Karpas-422 (cell line): ENCODE results near the gene PRDM16. TPM values are rescaled to one million over a fixed set of nuclear protein-coding genes. Genes with fewer than 3 reads are reported as not detected.

Source experiments
- DNase-seq: peaks from one replicate; pipeline ENCODE4 v3.0.0-alpha.2; 2015
- H2AFZ ChIP-seq: fragments of 200-600 bp; sonication (generic); 2 replicates; pipeline ENCODE4 v1.6.1; 2014; ENCODE audit warnings: antibody characterized with exemption, low read length, mixed read lengths
- H3K27ac ChIP-seq: fragments of 200-600 bp; sonication (generic); 2 replicates; pipeline ENCODE4 v1.5.1; 2014; ENCODE audit warnings: mild to moderate bottlenecking, low read length, moderate library complexity
- H3K27me3 ChIP-seq: fragments of 200-600 bp; sonication (generic); 2 replicates; pipeline ENCODE4 v1.6.1; 2014; ENCODE audit warnings: low read length, mixed read lengths
- H3K36me3 ChIP-seq: fragments of 200-600 bp; sonication (generic); 2 replicates; pipeline ENCODE4 v1.6.1; 2014; ENCODE audit warnings: low read length, mixed read lengths; ENCODE audit not compliant: insufficient read depth
- H3K4me1 ChIP-seq: fragments of 200-600 bp; sonication (generic); 2 replicates; pipeline ENCODE4 v1.6.1; 2014; ENCODE audit warnings: mild to moderate bottlenecking, low read length, mixed read lengths
- H3K4me2 ChIP-seq: fragments of 200-600 bp; sonication (generic); 2 replicates; pipeline ENCODE4 v1.6.1; 2014; ENCODE audit warnings: low read length, low read depth, mild to moderate bottlenecking; ENCODE audit not compliant: poor library complexity, severe bottlenecking
- H3K4me3 ChIP-seq: fragments of 200-600 bp; sonication (generic); 2 replicates; pipeline ENCODE4 v1.5.1; 2014; ENCODE audit warnings: mild to moderate bottlenecking, antibody characterized with exemption, low read length, mixed read lengths
- H3K79me2 ChIP-seq: fragments of 200-600 bp; sonication (generic); 2 replicates; pipeline ENCODE4 v1.6.1; 2014; ENCODE audit warnings: mild to moderate bottlenecking, low read length, mixed read lengths
- H3K9ac ChIP-seq: fragments of 200-600 bp; sonication (generic); 2 replicates; pipeline ENCODE4 v1.6.0; 2014; ENCODE audit warnings: low read length
- H3K9me2 ChIP-seq: fragments of 200-600 bp; sonication (generic), shearing (Covaris generic); replicated peaks from 2 replicates; pipeline ENCODE4 v1.6.0; 2014; ENCODE audit warnings: mild to moderate bottlenecking, low read length, moderate library complexity; ENCODE audit not compliant: insufficient read depth
- H3K9me3 ChIP-seq: fragments of 300-700, 200-600 bp; sonication (generic); 2 replicates; pipeline ENCODE4 v1.6.1; 2014; ENCODE audit warnings: low read length, mixed read lengths
- H4K20me1 ChIP-seq: fragments of 200-600 bp; sonication (generic); 2 replicates; pipeline ENCODE4 v1.6.1; 2014; ENCODE audit warnings: mild to moderate bottlenecking, antibody characterized with exemption, low read length, low read depth; ENCODE audit not compliant: insufficient read depth
- total RNA-seq: library from RNA; depleted of rRNA; stranded (reverse); fragments of >200 nt; shearing (Covaris generic); gene quantifications from 2 replicates; pipeline ENCODE4 v1.2.3, GENCODE V29; 2014; ENCODE audit warnings: low replicate concordance

The PRDM16 gene
- total RNA-seq, 1 experiment from 2014 or later, result not detected

GRCh38 chr1:3092530-3092929, 23.5 kb downstream of the PRDM16 start:
- no peaks in the 10 kb centered on the region for H3K79me2 ChIP-seq
- H3K4me1 ChIP-seq, result no peaks in the 10 kb centered on the region
- H3K27ac ChIP-seq, result no peak overlapping the region
- DNase-seq, result no peak
- H3K9me3 ChIP-seq, result no peaks in the 10 kb centered on the region
- H3K4me2 ChIP-seq, result no peak overlapping the region
- no peaks in the 10 kb centered on the region for H3K9me2 ChIP-seq
- H2AFZ ChIP-seq, result no peak overlapping the region
- no peak overlapping the region for H3K9ac ChIP-seq
- no peaks in the 10 kb centered on the region for H3K27me3 ChIP-seq
- H3K4me3 ChIP-seq, result no peak overlapping the region
- no peaks in the 10 kb centered on the region for H3K36me3 ChIP-seq
- no peaks in the 10 kb centered on the region for H4K20me1 ChIP-seq

DNA sequence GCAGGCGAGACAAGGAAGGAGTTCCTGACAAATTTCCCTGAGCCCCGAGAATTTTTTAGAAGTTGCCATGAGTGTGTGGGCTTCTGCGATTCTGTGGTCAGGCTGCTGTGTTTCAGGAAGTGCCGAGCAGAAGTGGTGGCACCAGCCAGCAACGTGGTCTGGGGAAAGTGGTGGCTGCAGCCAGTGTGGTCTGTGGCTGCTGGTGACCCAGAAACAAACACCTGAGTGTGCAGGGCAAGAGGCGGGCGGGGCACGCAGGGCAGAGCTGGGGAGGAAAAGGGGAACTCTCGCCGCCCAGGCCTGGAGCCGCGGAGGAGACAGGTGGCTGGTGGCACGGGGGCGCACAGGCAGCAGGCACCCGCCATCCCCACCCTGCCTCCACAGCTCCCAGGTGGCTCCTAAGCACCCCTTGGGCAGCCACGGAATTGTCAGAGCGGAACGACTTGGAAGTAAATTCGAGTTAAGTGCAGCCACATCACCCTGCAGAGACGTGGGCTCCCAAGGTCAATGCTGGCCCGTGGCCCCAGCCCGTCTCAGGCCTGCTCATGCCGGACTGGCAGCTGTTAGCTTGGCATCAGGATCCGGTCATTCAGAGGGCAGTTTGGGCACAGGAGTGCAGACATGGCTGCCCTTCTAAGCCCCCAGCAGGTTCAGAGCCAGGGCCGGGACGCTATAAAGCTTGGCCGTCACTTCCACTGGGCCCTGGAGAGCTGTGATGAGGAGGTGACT, 25.1 kb downstream of the PRDM16 start:
- no peaks in the 10 kb centered on the region for H3K9me3 ChIP-seq
- no peaks in the 10 kb centered on the region for H3K79me2 ChIP-seq
- H4K20me1 ChIP-seq, result no peaks in the 10 kb centered on the region

DNA sequence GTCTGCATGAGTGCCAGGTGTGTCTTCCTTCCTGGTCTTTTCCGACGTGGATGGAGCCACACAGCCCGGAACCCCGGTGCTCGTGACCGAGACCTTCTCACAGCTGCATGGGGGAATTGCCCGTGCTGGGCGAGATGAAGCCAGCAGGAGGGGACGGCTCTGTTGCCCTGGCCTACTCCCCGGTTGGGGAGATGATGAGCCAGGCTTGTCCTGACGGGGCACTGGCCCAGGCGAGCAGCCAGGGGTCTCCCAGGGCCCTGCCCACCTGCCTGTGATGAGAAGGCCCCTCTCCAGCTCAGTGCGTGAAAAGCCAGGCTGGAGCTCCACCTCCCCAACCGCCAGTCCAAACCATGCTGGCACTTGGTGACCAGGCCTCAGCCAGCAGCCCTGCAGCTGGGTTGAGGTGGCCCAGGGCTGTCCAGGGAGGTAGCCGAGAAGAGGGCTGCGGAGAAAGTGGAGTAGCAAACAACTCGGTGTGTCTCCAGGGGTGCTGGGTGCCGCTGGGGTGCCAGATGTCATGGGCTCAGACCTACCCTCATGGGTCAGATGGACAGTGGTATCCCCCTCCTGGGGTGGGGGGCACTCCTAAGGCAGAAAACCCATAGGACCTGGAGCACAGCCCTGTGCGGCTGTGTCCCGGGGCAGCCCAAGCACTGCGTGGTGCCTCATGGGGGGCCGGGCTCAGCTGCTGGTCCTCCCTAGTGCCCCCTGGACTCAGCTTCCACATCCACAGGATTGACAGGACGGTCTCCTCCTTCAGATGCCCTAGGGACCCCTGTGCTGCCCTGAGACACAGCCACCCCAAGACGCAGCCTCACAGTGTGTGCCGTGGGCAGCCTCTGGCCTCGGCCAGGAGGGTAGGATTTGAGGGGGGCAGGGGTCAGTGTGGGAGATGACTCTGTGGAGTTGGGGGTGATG, 26.1 kb downstream of the PRDM16 start:
- DNase-seq, result no peak
- H3K27me3 ChIP-seq, result no peaks in the 10 kb centered on the region
- no peaks in the 10 kb centered on the region for H4K20me1 ChIP-seq

More for the DNA sequence above, 25.1 kb downstream of the PRDM16 start:
- H3K27me3 ChIP-seq, result no peaks in the 10 kb centered on the region
- H3K36me3 ChIP-seq, result no peaks in the 10 kb centered on the region
- no peak overlapping the region for H3K9ac ChIP-seq
- no peak overlapping the region for H3K4me2 ChIP-seq
- H3K27ac ChIP-seq, result no peak overlapping the region
- DNase-seq, result no peak
- no peak overlapping the region for H2AFZ ChIP-seq
- H3K4me1 ChIP-seq, result no peaks in the 10 kb centered on the region
- H3K4me3 ChIP-seq, result no peak overlapping the region
- H3K9me2 ChIP-seq, result no peaks in the 10 kb centered on the region

GRCh38 chr1:3096345-3096744, 27.3 kb downstream of the PRDM16 start:
- Histone ChIP-seq H3K4me2 (no peak overlapping the region), H2AFZ (no peak overlapping the region), H3K27ac (no peak overlapping the region), H3K4me1 (no peaks in the 10 kb centered on the region), H3K9me3 (no peaks in the 10 kb centered on the region), H3K79me2 (no peaks in the 10 kb centered on the region), H3K36me3 (no peaks in the 10 kb centered on the region), H4K20me1 (no peaks in the 10 kb centered on the region), H3K4me3 (no peak overlapping the region), H3K9ac (no peak overlapping the region), H3K27me3 (no peaks in the 10 kb centered on the region), H3K9me2 (no peaks in the 10 kb centered on the region)
- DNase-seq, result no peak

More for the DNA sequence above, 26.1 kb downstream of the PRDM16 start:
- Histone ChIP-seq H3K4me2 (no peak overlapping the region), H3K79me2 (no peaks in the 10 kb centered on the region), H3K4me1 (no peaks in the 10 kb centered on the region), H3K9me2 (no peaks in the 10 kb centered on the region), H3K27ac (no peak overlapping the region), H3K4me3 (no peak overlapping the region), H3K9ac (no peak overlapping the region), H2AFZ (no peak overlapping the region), H3K36me3 (no peaks in the 10 kb centered on the region), H3K9me3 (no peaks in the 10 kb centered on the region)

GRCh38 chr1:3097231-3097630, 28.2 kb downstream of the PRDM16 start:
- DNase-seq, result no peak
- no peaks in the 10 kb centered on the region for H3K79me2 ChIP-seq
- H3K27me3 ChIP-seq, result no peaks in the 10 kb centered on the region
- H3K36me3 ChIP-seq, result no peaks in the 10 kb centered on the region
- H4K20me1 ChIP-seq, result no peaks in the 10 kb centered on the region
- no peak overlapping the region for H2AFZ ChIP-seq
- no peak overlapping the region for H3K27ac ChIP-seq
- no peak overlapping the region for H3K4me2 ChIP-seq
- no peaks in the 10 kb centered on the region for H3K9me2 ChIP-seq
- H3K9me3 ChIP-seq, result no peaks in the 10 kb centered on the region
- H3K4me3 ChIP-seq, result no peak overlapping the region
- no peaks in the 10 kb centered on the region for H3K4me1 ChIP-seq
- no peak overlapping the region for H3K9ac ChIP-seq

DNA sequence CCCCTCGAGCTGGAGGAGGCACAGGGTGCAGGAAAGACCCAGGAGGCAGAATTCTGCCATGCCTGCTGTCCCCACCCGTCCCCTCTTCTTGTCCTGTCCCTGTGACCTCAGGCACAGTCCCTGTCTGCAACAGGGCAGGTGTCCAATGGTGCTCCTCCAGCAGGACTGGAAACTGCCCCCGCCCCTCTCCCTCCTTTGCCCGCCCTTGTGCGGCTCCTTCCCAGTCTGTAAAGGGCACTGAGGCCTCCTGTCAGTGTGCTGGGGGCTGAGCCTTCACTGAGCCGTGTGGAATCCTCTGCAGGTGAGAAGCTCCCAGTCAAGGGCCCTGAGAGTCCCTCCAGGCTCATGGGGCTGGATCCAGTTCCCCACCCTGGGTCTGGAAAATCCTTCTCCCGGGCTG, 28.9 kb downstream of the PRDM16 start:
- Histone ChIP-seq H4K20me1 (no peaks in the 10 kb centered on the region), H3K4me1 (no peaks in the 10 kb centered on the region), H3K36me3 (no peaks in the 10 kb centered on the region), H3K79me2 (no peaks in the 10 kb centered on the region), H3K9ac (no peak overlapping the region), H3K9me2 (no peaks in the 10 kb centered on the region), H3K4me2 (no peak overlapping the region), H3K27me3 (no peaks in the 10 kb centered on the region), H3K4me3 (no peak overlapping the region), H3K27ac (no peak overlapping the region), H3K9me3 (no peaks in the 10 kb centered on the region), H2AFZ (no peak overlapping the region)
- no peak for DNase-seq

DNA sequence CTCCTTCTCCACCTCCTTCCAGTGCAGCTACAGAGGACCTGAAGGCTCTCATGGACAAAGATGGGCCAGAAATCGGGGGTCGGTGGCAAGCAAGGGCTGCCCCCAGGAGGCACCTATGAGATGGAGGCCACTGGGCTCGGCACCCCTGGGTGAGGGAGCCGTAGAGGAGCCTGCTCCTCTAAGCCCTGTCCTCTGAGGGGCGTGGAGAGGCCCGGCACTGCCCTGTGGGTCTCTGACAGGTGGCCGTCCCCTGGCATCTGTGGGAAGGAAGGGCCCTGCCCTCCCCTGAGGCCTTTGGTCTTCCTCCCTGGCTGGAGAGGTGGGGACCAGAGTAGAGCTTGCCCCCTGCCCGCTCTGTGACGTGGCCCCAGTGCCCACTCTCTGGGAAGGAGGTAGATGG, 30.9 kb downstream of the PRDM16 start:
- Histone ChIP-seq H3K4me2 (no peak overlapping the region), H3K4me1 (no peaks in the 10 kb centered on the region), H3K9me3 (no peaks in the 10 kb centered on the region), H4K20me1 (no peaks in the 10 kb centered on the region), H3K9ac (no peak overlapping the region), H3K79me2 (no peaks in the 10 kb centered on the region), H2AFZ (no peak overlapping the region), H3K36me3 (no peaks in the 10 kb centered on the region), H3K4me3 (no peak overlapping the region), H3K27me3 (no peaks in the 10 kb centered on the region), H3K9me2 (no peaks in the 10 kb centered on the region), H3K27ac (no peak overlapping the region)
- no peak for DNase-seq

- Histone ChIP-seq H3K27ac (no peak overlapping the region), H3K27me3 (no peaks in the 10 kb centered on the region), H3K79me2 (no peaks in the 10 kb centered on the region), H3K4me2 (no peak overlapping the region), H3K4me1 (no peaks in the 10 kb centered on the region), H3K9me3 (no peaks in the 10 kb centered on the region), H3K36me3 (no peaks in the 10 kb centered on the region), H3K9me2 (no peaks in the 10 kb centered on the region), H3K9ac (no peak overlapping the region), H4K20me1 (no peaks in the 10 kb centered on the region), H2AFZ (no peak overlapping the region), H3K4me3 (no peak overlapping the region)
- no peak for DNase-seq
These were observed 32.3 kb downstream of the PRDM16 start for GRCh38 chr1:3101124-3101939.
